Esophagus squamous epithelium (tissue), 5 donors: Measurements from ENCODE around the gene WDR1. TPM values are rescaled to one million over a fixed set of nuclear protein-coding genes. Genes with fewer than 3 reads are reported as not detected.
"Not testable (repeated sequence)": the region's sequence is repeated elsewhere in the genome, so short reads cannot be mapped to it uniquely, and the experiment has no call there.

Experiments
- DNase-seq: peaks from one replicate; lab custom pipeline; 2025; lab: John Stamatoyannopoulos, UW
- H3K27ac ChIP-seq, 4 donors: fragments of 200-600 bp; sonication (generic); one replicate each; pipeline ENCODE4 v1.5.1; 2016 to 2019; ENCODE audit warnings: mild to moderate bottlenecking in 1 of 4
- H3K27me3 ChIP-seq, 4 donors: fragments of 200-600 bp; sonication (generic); 1 replicate in 3 of 4; 2 replicates in 1 of 4; pipeline versions ENCODE4 v1.5.1 to v1.6.0; 2017 to 2021; ENCODE audit warnings: antibody characterized with exemption in 1 of 4
- H3K36me3 ChIP-seq, 3 donors: fragments of 200-600 bp; sonication (generic); one replicate each; pipeline ENCODE4 v1.5.1; 2016 to 2019
- H3K4me1 ChIP-seq, 3 donors: fragments of 200-600 bp; sonication (generic); one replicate each; pipeline ENCODE4 v1.5.1; 2017 to 2019
- H3K4me3 ChIP-seq, 4 donors: fragments of 200-600 bp; sonication (generic); 1 replicate in 3 of 4; 2 replicates in 1 of 4; pipeline ENCODE4 v1.5.1; 2016 to 2019; ENCODE audit warnings: mild to moderate bottlenecking in 2 of 4, moderate library complexity in 1 of 4
- H3K9me3 ChIP-seq, 3 donors: fragments of 200-600 bp; sonication (generic); one replicate each; pipeline ENCODE4 v1.5.1; 2016 to 2019
- CTCF ChIP-seq, 6 experiments: fragments of 450-650 bp in 4 of 6; fragments of 200-600 bp in 2 of 6; sonication (generic) in 2 of 6; IDR thresholded peaks; one replicate each; pipeline ENCODE4 v1.5.1; 2016 to 2019; ENCODE audit warnings: antibody characterized with exemption in 6 of 6, mild to moderate bottlenecking in 4 of 6, moderate library complexity in 4 of 6
- POLR2A ChIP-seq, 4 donors: fragments of 450-650 bp; IDR thresholded peaks; one replicate each; pipeline ENCODE4 v1.6.1; 2017; ENCODE audit warnings: antibody characterized with exemption in 4 of 4, mild to moderate bottlenecking in 4 of 4, moderate library complexity in 3 of 4
- WGBS, 2 donors: methylation state at CpG; one replicate each; pipeline ENCODE4 v1.1.5; 2018; 5-methylcytosine and 5-hydroxymethylcytosine counted together
- intact Hi-C: fragments of 100-400 bp; cut with DNase I; formaldehyde crosslinking; loops from one replicate; pipeline ENCODE4 v1.15.0; 2022
- total RNA-seq, 4 donors: library from RNA; depleted of rRNA; stranded (reverse); fragments of >200 nt; gene quantifications; one replicate each; pipeline ENCODE4 v1.1.0, GENCODE V29; 2016
- donor health status: DM: yes; HTN: yes; CAD: no.

The WDR1 gene
- total RNA-seq, 4 donors from 2014 or later = 131 to 203 (median 171) TPM

DNA sequence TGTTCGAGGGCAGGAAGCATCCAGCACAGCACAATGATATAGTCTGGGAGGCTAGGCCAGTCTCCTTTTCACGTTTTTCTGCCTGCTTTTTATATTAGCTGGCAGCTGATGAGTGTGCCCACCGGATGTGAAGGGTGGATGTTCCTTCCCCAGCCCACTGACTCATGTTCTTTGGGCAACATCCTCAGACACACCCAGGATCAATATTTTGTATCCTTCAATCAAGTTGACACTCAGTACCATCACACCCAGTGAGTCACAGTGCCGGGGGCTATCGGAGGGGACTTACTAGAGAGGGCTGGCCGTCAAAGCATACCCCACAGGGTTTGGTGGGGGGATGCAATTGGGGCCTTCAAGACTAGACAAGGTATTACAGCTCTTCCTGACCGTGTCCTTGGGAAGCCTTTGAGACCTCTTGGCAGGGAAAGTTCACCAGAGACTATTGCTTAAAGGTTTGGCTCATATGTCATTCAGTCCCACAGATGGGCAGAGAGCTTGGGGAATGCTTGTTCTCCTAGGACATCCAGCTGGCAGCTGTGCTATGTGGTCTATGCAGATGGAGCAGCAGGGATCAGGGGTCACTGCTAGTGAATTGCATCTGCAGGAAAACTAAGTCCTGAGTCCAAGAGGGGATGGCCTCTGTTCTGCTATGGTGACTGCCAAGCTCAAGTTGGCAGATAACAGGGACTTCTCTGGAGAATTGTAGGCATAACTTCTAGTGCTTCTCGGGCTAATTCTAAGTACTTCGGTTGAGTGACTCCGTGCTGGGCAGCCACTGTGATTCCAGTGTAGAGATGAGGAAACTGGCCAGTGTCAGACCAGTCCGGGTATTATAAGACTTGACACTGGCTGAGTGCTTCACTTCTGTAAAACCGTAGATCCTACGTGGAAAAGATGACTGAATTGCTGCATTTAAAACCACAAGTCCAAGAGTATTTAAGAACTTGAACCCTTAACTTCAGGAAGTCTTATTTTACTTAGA is 12.9 kb upstream of the WDR1 start:
- H3K36me3 ChIP-seq = no peaks in the 10 kb centered on the region
- intact Hi-C loops = no loop called here
- WGBS, 2 donors = 64 to 74% methylated on average over 9 to 12 of the region's 13 CpGs
- H3K27me3 ChIP-seq = no peaks in the 10 kb centered on the region
- H3K4me3 ChIP-seq = no peak overlapping the region
- peak overlapping the region in 1 of 4 donors; percentile 9 for H3K27ac ChIP-seq
- no peak for DNase-seq
- H3K9me3 ChIP-seq = no peaks in the 10 kb centered on the region
- no peak for TF ChIP-seq CTCF (IDR thresholded peaks at IDR 0.05)
- no peak for TF ChIP-seq POLR2A (IDR thresholded peaks at IDR 0.05)
- H3K4me1 ChIP-seq = peaks cover 0 to 5% (median 0%) of the 10 kb centered on the region in 3 donors

DNA sequence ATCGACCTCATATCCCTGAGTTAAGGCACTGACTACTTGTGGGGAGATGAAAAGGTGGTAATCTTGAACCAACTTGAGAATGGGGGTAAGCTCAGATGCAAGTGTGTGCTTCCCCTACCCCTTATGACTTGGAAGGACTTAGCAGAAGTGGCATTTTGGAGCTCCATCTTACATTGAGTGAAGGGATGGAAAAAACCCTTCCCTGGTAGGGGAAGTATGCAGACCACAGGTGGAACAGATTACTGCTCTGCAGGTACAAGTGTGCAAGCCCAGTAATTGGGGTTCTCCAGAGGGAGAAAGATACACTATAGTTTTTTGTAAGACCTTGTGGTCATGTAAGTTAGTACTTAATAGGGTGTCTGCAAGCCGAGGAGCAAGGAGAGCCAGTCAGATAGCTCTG is 12.2 kb upstream of the WDR1 start:
- 28 to 81% methylated on average over 2 of the region's 2 CpGs for WGBS, 2 donors

DNA sequence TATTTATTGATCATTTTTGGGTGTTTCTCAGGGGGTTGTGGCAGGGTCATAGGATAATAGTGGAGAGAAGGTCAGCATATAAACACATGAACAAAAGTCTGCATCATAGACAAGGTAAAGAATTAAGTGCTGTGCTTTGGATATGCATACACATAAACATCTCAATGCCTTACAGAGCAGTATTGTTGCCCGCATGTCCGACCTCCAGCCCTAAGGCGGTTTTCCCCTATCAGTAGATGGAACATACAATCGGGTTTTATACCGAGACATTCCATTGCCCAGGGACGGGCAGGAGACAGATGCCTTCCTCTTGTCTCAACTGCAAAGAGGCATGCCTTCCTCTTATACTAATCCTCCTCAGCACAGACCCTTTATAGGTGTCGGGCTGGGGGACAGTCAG is 10.9 kb upstream of the WDR1 start:
- H3K4me1 ChIP-seq = peaks cover 4 to 20% (median 7%) of the 10 kb centered on the region in 3 donors
- WGBS, 2 donors = 82 to 95% methylated on average over 7 of the region's 7 CpGs
- H3K4me3 ChIP-seq, DNase-seq, H3K27me3 ChIP-seq, intact Hi-C loops, H3K36me3 ChIP-seq, H3K27ac ChIP-seq, H3K9me3 ChIP-seq: not testable (repeated sequence)

More for the DNA sequence above, 12.2 kb upstream of the WDR1 start:
- H3K4me3 ChIP-seq = no peak overlapping the region
- TF ChIP-seq CTCF (IDR thresholded peaks at IDR 0.05) (no peak), POLR2A (IDR thresholded peaks at IDR 0.05) (no peak)
- no peaks in the 10 kb centered on the region for H3K9me3 ChIP-seq
- H3K27ac ChIP-seq = no peak overlapping the region
- intact Hi-C loops = no loop called here
- H3K36me3 ChIP-seq = no peaks in the 10 kb centered on the region
- no peaks in the 10 kb centered on the region for H3K27me3 ChIP-seq
- DNase-seq = no peak
- peaks cover 4 to 10% (median 6%) of the 10 kb centered on the region in 3 donors for H3K4me1 ChIP-seq

DNA sequence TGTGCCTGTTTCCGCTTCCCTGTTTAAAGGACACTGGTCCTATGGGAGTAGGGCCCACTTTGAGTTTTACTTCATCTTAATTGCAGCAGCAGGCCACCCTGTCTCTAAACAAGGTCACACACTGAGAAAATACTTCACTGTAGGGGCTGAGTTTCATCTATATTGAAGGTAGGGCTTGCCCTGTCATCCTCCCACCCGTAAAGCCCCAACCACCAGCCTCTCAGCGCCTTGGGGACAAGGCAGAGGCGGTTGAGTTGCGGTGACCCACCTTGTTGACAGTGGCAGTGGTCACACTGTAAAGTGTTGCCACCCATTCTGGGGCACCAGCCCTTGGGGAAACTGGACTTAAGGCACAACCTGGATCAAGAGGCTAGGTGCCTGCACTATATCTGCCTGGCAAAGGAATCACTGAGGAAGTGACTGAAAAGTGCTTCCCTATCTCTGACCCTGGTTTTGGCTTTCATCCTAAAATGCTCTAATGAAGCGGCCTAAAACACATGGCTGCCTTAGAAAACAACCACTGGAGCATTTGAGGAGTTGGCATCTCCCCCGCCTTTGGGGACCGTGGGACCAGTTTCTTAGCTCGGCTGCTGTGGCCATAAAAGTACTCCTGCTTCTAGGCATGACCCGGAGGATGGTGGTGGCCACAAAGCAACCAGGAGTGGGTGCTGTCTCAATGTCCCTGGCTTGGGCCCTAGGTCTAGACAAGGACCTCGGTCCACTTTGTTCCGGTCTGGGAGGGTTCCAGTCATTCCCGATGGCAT is 7.8 kb upstream of the WDR1 start:
- Histone ChIP-seq H3K9me3 (no peaks in the 10 kb centered on the region), H3K4me3 (no peak overlapping the region), H3K27me3 (no peaks in the 10 kb centered on the region), H3K27ac (peak overlapping the region in 2 of 4 donors; percentile 30 to 59), H3K36me3 (no peaks in the 10 kb centered on the region), H3K4me1 (peaks cover 4 to 14% (median 7%) of the 10 kb centered on the region in 3 donors)
- 58 to 69% methylated on average over 2 to 6 of the region's 13 CpGs for WGBS, 2 donors
- intact Hi-C loops = no loop called here
- no peak for DNase-seq
- no peak for TF ChIP-seq CTCF (IDR thresholded peaks at IDR 0.05)
- TF ChIP-seq POLR2A (IDR thresholded peaks at IDR 0.05) = no peak

GRCh38 chr4:10123227-10124101 is 6.9 kb upstream of the WDR1 start:
- Histone ChIP-seq H3K4me3 (no peak overlapping the region), H3K4me1 (peaks cover 4 to 16% (median 9%) of the 10 kb centered on the region in 3 donors), H3K27ac (peak overlapping the region in 2 of 4 donors; percentile 30 to 59), H3K9me3 (no peaks in the 10 kb centered on the region), H3K36me3 (no peaks in the 10 kb centered on the region), H3K27me3 (no peaks in the 10 kb centered on the region)
- WGBS, 2 donors = 63 to 68% methylated on average over 3 to 7 of the region's 12 CpGs
- TF ChIP-seq CTCF (IDR thresholded peaks at IDR 0.05) = no peak
- TF ChIP-seq POLR2A (IDR thresholded peaks at IDR 0.05) = no peak
- intact Hi-C loops = no loop called here
- DNase-seq = no peak
